Measurements from ENCODE around the gene PIMREG. TPM values are rescaled to one million over a fixed set of nuclear protein-coding genes. Genes with fewer than 3 reads are reported as not detected.
A peak's percentile ranks its signal among the peaks of the same experiment; 100 is the strongest.

PIMREG gene
- polyA plus RNA-seq, 1 donor (not counting 4 experiments of a cell fraction or from before 2014, with no cell fraction given) = 7.5 TPM

GRCh38 chr17:6408735-6409134, 35.5 kb upstream of the PIMREG start:
- no peak for FAIRE-seq
- no peaks in the 10 kb centered on the region for H3K9me3 ChIP-seq (ENCODE audit: control insufficient read depth, low read depth, low read length)
- H3K79me2 ChIP-seq (ENCODE audit: control insufficient read depth, insufficient read depth, low read length) = no peaks in the 10 kb centered on the region
- H3K4me3 ChIP-seq (ENCODE audit: control insufficient read depth in 2 of 3, extremely low read depth in 1 of 3, insufficient read depth in 2 of 3, low read depth in 1 of 3, low read length in 3 of 3) = no peak overlapping the region
- no peaks in the 10 kb centered on the region for H3K27me3 ChIP-seq (ENCODE audit: control insufficient read depth, extremely low read depth, insufficient read depth, low read length)
- no peaks in the 10 kb centered on the region for H3K4me1 ChIP-seq (ENCODE audit: control insufficient read depth, extremely low read depth, insufficient read depth, low read length)
- dilution Hi-C loops (cut with MboI; ENCODE audit: extremely low pct_ligation_motif_present, low sequenced_read_pairs) = loop anchor here (25.0 kb wide), 1 partner anchor 796 kb away; no protein-coding TSS in a partner anchor
- no peak for DNase-seq (ENCODE audit: low read depth, low spot score)
- TF ChIP-seq CTCF (optimal IDR thresholded peaks at IDR 0.05 in 1 of 3, IDR thresholded peaks at IDR 0.05 in 1 of 3, conservative IDR thresholded peaks at IDR 0.05 in 1 of 3; ENCODE audit: extremely low read depth in 1 of 3, insufficient read depth in 2 of 3, low read length in 3 of 3) = no peak
- TF ChIP-seq EZH2 (IDR thresholded peaks at IDR 0.05; ENCODE audit: low read length) = no peak
- H3K9me1 ChIP-seq (ENCODE audit: control insufficient read depth, extremely low read depth, insufficient read depth, low read length) = no peaks in the 10 kb centered on the region
- no peak overlapping the region for H3K9ac ChIP-seq (ENCODE audit: control insufficient read depth, extremely low read depth, insufficient read depth, low read length)
- no peak overlapping the region for H2AFZ ChIP-seq (ENCODE audit: control insufficient read depth, low read length)
- no peak overlapping the region for H3K27ac ChIP-seq (ENCODE audit: control insufficient read depth, insufficient read depth, low read length)
- no peaks in the 10 kb centered on the region for H3K36me3 ChIP-seq (ENCODE audit: control insufficient read depth in 2 of 2, extremely low read depth in 1 of 2, insufficient read depth in 2 of 2, low read length in 2 of 2)
- no peak overlapping the region for H3K4me2 ChIP-seq (ENCODE audit: control insufficient read depth, extremely low read depth, insufficient read depth, low read depth, low read length)
- H4K20me1 ChIP-seq (ENCODE audit: control insufficient read depth, extremely low read depth, insufficient read depth, low read length) = no peaks in the 10 kb centered on the region

- H3K4me2 ChIP-seq (ENCODE audit: control insufficient read depth, extremely low read depth, insufficient read depth, low read depth, low read length) = no peak overlapping the region
- no peaks in the 10 kb centered on the region for H3K36me3 ChIP-seq (ENCODE audit: control insufficient read depth in 2 of 2, extremely low read depth in 1 of 2, insufficient read depth in 2 of 2, low read length in 2 of 2)
- H3K27me3 ChIP-seq (ENCODE audit: control insufficient read depth, extremely low read depth, insufficient read depth, low read length) = peaks cover 8% of the 10 kb centered on the region
- H3K4me3 ChIP-seq (ENCODE audit: control insufficient read depth in 2 of 3, extremely low read depth in 1 of 3, insufficient read depth in 2 of 3, low read depth in 1 of 3, low read length in 3 of 3) = no peak overlapping the region
- dilution Hi-C loops (cut with MboI; ENCODE audit: extremely low pct_ligation_motif_present, low sequenced_read_pairs) = loop anchor here (25.0 kb wide), 1 partner anchor 801 kb away; no protein-coding TSS in a partner anchor
- no peaks in the 10 kb centered on the region for H3K79me2 ChIP-seq (ENCODE audit: control insufficient read depth, insufficient read depth, low read length)
- no peak overlapping the region for H3K9ac ChIP-seq (ENCODE audit: control insufficient read depth, extremely low read depth, insufficient read depth, low read length)
- no peaks in the 10 kb centered on the region for H3K4me1 ChIP-seq (ENCODE audit: control insufficient read depth, extremely low read depth, insufficient read depth, low read length)
- DNase-seq (ENCODE audit: low read depth, low spot score) (no peak), FAIRE-seq (peak; percentile 20)
- H4K20me1 ChIP-seq (ENCODE audit: control insufficient read depth, extremely low read depth, insufficient read depth, low read length) = no peaks in the 10 kb centered on the region
- no peak overlapping the region for H3K27ac ChIP-seq (ENCODE audit: control insufficient read depth, insufficient read depth, low read length)
- no peaks in the 10 kb centered on the region for H3K9me1 ChIP-seq (ENCODE audit: control insufficient read depth, extremely low read depth, insufficient read depth, low read length)
- no peaks in the 10 kb centered on the region for H3K9me3 ChIP-seq (ENCODE audit: control insufficient read depth, low read depth, low read length)
- TF ChIP-seq EZH2 (IDR thresholded peaks at IDR 0.05; ENCODE audit: low read length) = no peak
- TF ChIP-seq CTCF (optimal IDR thresholded peaks at IDR 0.05 in 1 of 3, IDR thresholded peaks at IDR 0.05 in 1 of 3, conservative IDR thresholded peaks at IDR 0.05 in 1 of 3; ENCODE audit: extremely low read depth in 1 of 3, insufficient read depth in 2 of 3, low read length in 3 of 3) = peak; percentile 36 to 66 (median 64)
- H2AFZ ChIP-seq (ENCODE audit: control insufficient read depth, low read length) = no peak overlapping the region
Observed at GRCh38 chr17:6413065-6413464, 31.2 kb upstream of the PIMREG start.
